SIG-M5 treated with dmso at 0.1 percent for 504 hours (cell line): ENCODE measurements around the gene RIT2.
"Not testable (repeated sequence)": the region's sequence is repeated elsewhere in the genome, so short reads cannot be mapped to it uniquely, and the experiment has no call there.

Experiments used
- DNase-seq: peaks from one replicate; lab custom pipeline; 2025; ENCODE audit not compliant: unreplicated experiment; lab: John Stamatoyannopoulos, UW

RIT2 gene

GRCh38 chr18:42850174-42851083 lies 265.1 kb downstream of the RIT2 start:
- DNase-seq, result no peak

GRCh38 chr18:42839408-42839807 lies 276.1 kb downstream of the RIT2 start:
- no peak for DNase-seq

- DNase-seq, result no peak
Observed at GRCh38 chr18:42838546-42839145, 276.8 kb downstream of the RIT2 start.

GRCh38 chr18:42830936-42831335 lies 284.5 kb downstream of the RIT2 start:
- no peak for DNase-seq

GRCh38 chr18:42828881-42829280 lies 286.6 kb downstream of the RIT2 start:
- DNase-seq, result no peak

- DNase-seq, result no peak
Observed at GRCh38 chr18:42824178-42824577, 291.3 kb downstream of the RIT2 start.

GRCh38 chr18:42822711-42823110 lies 292.8 kb downstream of the RIT2 start:
- no peak for DNase-seq

- DNase-seq, result no peak
Observed at GRCh38 chr18:42821492-42821891, 294.0 kb downstream of the RIT2 start.

GRCh38 chr18:42814618-42815017 lies 300.9 kb downstream of the RIT2 start:
- DNase-seq, result no peak

GRCh38 chr18:42814184-42814583 lies 301.3 kb downstream of the RIT2 start:
- DNase-seq, result no peak

- DNase-seq, result no peak
Observed at GRCh38 chr18:42813570-42813969, 301.9 kb downstream of the RIT2 start.

GRCh38 chr18:42807887-42808286 lies 307.6 kb downstream of the RIT2 start:
- no peak for DNase-seq

- DNase-seq, result no peak
Observed at GRCh38 chr18:42801706-42802105, 313.8 kb downstream of the RIT2 start.

- no peak for DNase-seq
Observed at GRCh38 chr18:42798606-42799170, 316.8 kb downstream of the RIT2 start.

- not testable (repeated sequence) for DNase-seq
Observed at GRCh38 chr18:42795213-42795789, 320.2 kb downstream of the RIT2 start.

GRCh38 chr18:42792731-42793130 lies 322.8 kb downstream of the RIT2 start:
- no peak for DNase-seq

- no peak for DNase-seq
Observed at GRCh38 chr18:42784632-42785031, 330.9 kb downstream of the RIT2 start.

- no peak for DNase-seq
Observed at GRCh38 chr18:42782929-42783328, 332.6 kb downstream of the RIT2 start.

- no peak for DNase-seq
Observed at GRCh38 chr18:42781298-42781815, 334.1 kb downstream of the RIT2 start.

GRCh38 chr18:42780171-42780570 lies 335.3 kb downstream of the RIT2 start:
- no peak for DNase-seq

GRCh38 chr18:42778445-42779042 lies 336.9 kb downstream of the RIT2 start:
- DNase-seq, result no peak
